ENCODE measurements around the gene ACE.

The ACE gene

GRCh38 chr17:63491413-63491812 is 14.6 kb downstream of the ACE start:
- no peak for DNase-seq (ENCODE audit: low read depth, low spot score)

DNA sequence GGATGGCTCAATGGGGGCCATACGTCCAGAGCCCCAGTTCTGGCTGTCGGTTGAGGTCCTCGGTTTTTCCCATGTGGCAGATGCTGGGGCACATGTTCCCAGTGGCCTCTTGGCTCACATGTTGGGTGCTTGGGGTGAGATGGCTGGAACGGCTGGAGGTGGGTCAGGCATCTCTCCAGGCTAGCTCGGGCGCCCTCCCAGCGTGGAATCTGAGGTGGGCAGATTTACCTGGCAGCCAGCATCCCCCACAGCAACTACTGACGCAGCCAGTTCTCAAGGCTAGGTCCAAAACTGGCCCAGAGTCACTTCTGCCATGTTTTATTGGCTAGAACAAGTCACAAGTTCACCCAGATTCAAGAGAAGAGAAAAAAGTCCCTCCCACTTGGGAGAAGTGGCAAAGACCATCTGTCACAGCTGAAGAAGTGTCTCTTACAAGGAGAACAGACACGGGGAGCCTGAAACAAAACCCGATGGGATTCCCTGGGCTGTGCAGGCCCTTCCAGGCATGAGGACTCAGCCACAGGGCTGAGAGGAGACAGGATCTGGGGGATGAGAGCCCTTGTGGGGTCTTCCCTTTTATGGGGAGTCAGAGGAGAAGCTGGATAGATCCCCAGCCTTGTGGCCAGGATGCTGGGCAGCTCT is 15.2 kb downstream of the ACE start:
- no peak for DNase-seq (ENCODE audit: low read depth, low spot score)

DNA sequence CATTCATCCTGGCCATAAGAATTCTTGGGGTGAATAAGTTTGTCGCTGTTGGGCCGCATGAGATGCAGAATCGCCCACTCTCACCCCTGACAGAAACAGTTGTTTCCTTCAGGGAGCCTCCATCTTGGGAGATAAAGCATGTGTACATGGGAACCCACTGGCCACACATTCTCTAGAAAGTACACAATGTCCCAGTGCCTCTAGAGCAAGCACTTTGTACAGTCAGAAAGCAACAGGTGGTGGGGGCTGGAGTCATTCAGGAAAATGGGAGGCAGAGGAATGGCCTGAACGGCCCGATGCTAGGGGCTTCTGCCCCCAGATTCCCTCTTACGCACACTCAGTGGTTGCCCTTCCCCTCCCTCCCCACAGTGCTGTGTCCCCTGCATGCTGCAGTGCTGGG is 16.1 kb downstream of the ACE start:
- DNase-seq (ENCODE audit: low read depth, low spot score), result no peak

DNA sequence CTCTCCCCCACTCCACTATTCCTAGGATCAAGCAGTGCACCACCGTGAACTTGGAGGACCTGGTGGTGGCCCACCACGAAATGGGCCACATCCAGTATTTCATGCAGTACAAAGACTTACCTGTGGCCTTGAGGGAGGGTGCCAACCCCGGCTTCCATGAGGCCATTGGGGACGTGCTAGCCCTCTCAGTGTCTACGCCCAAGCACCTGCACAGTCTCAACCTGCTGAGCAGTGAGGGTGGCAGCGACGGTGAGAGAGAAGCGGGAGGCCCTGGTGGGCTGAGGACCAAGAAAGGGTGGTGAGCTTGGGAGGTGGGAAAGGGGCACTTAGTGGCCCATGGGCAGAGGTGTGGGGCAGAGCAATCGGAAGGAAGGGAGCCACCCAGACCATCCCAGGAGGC is 16.6 kb downstream of the ACE start:
- DNase-seq (ENCODE audit: low read depth, low spot score), result no peak

GRCh38 chr17:63494300-63494928 is 17.6 kb downstream of the ACE start:
- no peak for DNase-seq (ENCODE audit: low read depth, low spot score)

DNA sequence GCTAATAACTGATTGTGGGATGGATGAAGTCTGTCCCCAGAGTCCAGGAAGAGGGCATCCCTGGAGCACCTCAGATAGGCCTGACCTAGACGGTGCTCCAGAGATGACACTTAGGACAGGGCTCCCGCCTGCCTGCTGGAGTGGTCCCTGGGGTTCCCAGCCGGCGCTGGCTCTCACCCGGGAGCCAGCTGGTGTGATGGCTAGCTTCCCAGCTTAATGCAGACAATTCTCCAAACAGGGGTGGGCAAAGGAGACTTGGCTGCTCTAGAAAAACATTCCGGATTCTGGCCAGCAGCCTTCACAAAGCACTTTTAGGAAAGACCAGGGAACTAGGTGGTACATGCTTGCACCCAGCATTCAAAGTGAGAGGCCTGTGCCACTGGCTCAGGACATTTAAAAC is 18.6 kb downstream of the ACE start:
- DNase-seq (ENCODE audit: low read depth, low spot score), result no peak

GRCh38 chr17:63496177-63496576 is 19.3 kb downstream of the ACE start:
- no peak for DNase-seq (ENCODE audit: low read depth, low spot score)

- DNase-seq (ENCODE audit: low read depth, low spot score), result no peak
Observed at GRCh38 chr17:63496663-63497400, 20.0 kb downstream of the ACE start.

GRCh38 chr17:63497708-63498483 is 21.0 kb downstream of the ACE start:
- DNase-seq (ENCODE audit: low read depth, low spot score), result no peak

- DNase-seq (ENCODE audit: low read depth, low spot score), result no peak
Observed at GRCh38 chr17:63498626-63499195, 21.9 kb downstream of the ACE start.

DNA sequence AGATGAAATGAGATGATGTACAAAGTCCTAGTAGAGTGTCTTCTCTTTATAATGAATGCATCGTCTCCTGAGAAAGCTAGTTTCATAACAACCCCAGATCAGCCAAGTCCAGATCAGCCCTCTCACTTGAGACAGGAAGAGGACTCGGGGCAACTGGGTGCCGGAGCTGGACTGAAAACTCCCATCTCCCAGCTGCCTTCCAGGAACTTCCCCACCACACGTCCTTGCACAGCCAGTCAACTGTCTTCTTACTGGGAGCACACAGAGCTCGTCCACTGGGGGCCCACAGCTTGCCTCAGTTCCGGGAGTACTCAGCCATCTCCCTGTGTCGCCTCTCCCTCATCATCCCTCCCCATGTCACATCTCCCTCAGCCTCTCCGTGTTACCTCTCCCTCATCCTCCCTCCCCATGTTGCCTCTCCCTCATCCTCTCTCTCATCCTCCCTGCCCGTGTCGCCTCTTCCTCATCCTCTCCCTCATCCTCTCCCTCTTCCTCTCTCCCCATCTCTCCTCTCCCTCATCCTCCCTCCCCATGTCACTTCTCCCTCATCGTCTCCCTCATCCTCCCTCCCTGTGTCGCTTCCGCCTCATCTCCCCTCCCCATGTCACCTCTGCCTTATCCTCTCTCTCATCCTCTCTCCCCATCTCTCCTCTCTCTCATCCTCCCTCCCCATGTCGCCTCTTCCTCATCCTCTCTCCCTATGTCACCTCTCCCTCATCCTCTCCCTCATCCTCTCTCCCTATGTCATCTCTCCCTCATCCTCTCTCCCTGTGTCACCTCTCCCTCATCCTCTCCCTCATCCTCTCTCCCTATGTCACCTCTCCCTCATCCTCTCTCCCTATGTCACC is 23.9 kb downstream of the ACE start:
- DNase-seq (ENCODE audit: low read depth, low spot score), result no peak

DNA sequence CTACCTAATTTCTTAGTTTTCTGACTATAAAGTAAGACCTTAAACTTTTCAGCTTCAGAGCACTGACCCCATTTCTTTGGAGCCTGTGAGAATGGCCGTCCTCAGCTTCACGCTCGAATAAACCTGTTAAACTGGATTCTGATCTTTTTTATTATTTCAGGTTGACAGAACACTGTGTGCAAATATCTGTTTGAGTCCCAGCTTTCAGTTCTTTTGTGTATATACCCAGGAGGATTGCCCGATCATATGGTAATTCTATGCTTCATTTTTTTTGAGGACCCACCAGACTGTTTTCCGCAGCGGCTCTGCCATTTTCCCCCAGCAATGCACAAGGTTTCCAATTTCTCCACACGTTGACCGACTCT is 26.5 kb downstream of the ACE start:
- DNase-seq (ENCODE audit: low read depth, low spot score), result no peak

DNA sequence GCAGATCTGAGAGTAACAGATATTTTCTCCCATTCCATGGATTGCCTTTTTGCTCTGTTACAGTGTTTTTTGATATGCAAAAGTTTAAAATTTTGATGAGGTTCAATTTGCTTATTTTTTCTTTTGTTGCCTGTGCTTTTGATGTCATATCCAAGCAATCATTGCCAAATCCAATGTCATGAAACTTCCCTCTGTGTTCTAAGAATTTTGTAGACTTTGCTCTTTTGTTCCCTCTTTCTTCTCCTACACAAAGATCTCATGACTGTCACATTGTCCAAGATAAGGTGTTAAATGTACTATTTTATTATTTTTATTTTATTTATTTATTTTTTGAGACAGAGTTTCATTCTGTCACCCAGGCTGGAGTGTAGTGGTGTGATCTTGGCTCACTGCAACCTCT is 27.4 kb downstream of the ACE start:
- no peak for DNase-seq (ENCODE audit: low read depth, low spot score)

DNA sequence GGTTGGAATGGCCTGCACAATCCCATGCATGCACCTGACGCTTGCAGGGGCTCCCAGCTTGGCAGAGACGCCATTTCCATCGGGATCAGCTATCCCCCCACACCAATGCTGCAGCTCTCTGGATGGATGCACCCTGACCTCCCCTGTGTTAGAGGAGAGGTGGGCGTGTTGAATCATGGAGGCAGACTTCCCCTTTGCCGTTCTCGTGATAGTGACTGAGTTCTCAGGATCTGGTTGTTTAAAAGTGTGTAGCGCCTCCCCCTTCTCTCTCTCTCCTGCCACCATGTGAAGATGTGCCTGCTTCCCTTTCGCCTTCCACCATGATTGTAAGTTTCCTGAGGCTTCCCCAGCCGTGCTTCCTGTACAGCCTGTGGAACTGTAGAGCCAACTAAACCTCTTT is 28.5 kb downstream of the ACE start:
- no peak for DNase-seq (ENCODE audit: low read depth, low spot score)

- no peak for DNase-seq (ENCODE audit: low read depth, low spot score)
Observed at GRCh38 chr17:63506627-63507026, 29.8 kb downstream of the ACE start.

DNA sequence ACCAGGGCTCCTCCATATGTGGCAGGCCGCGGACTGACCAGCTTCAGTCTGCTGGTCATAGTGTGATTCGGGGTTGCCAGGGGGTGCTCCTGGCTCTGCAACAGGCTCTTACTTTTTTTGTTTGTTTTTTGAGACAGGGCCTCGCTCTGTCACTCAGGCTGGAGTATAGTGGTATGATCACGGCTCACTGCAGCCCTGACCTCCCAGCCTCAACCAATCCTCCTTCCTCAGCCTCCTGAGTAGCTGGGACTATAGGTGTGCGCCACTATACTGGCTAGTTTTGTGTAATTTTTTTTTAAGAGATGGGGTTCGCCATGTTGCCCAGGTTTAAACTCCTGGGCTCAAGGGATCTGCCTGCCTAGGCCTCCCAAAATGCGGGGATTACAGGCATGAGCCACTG is 34.5 kb downstream of the ACE start:
- no peak for DNase-seq (ENCODE audit: low read depth, low spot score)

GRCh38 chr17:63512388-63512787 is 35.5 kb downstream of the ACE start:
- no peak for DNase-seq (ENCODE audit: low read depth, low spot score)

DNA sequence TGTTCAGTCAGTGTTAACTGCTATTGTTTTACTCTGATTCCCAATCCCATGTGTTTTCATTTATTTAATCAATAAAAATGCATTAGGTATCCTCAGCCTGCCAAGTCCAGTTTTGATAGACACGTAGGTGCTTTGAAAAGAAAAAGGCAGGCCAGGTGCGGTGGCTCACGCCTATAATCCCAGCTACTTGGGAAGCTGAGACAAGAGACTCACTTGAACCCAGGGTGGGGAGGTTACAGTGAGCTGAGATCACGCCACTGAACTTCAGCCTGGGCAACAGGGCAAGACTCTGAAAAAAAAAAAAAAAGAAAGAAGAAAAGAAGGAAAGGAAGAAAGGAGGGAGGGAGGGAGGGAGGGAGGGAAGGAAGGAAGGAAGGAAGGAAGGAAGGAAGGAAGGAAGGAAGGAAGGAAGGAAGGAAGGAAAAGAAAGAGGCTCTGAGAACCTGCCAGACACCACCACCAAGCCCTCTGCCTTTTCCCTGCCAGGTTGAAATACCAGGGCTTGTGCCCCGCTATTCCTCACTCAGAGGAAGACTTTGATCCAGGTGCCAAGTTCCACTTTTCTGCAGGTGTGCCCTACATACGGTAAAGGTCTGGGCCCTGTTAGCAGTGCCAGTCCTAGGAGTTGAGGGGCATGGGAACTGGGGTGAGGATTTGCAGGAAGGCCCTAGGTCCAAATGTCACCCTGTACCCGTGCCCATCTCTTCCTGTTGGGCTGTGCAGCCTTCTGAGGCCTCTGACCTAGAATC is 36.2 kb downstream of the ACE start:
- DNase-seq (ENCODE audit: low read depth, low spot score), result no peak

- DNase-seq (ENCODE audit: low read depth, low spot score), result no peak
Observed at GRCh38 chr17:63514477-63514876, 37.6 kb downstream of the ACE start.

- DNase-seq (ENCODE audit: low read depth, low spot score), result no peak
Observed at GRCh38 chr17:63514974-63515373, 38.1 kb downstream of the ACE start.
